HAP-1 (cell line): Measurements from ENCODE around the gene WNT3.

Experiments used
- DNase-seq, 2 experiments: peaks; one replicate each; pipeline ENCODE4 v3.0.0-alpha.2; 2016 to 2020; ENCODE audit warnings: low spot score in 2 of 2
- H3K27me3 ChIP-seq: fragments of 250-450 bp; sonication (Bioruptor Pico); 2 replicates; pipeline ENCODE4 v1.5.1; 2020; ENCODE audit warnings: low read depth, mild to moderate bottlenecking, moderate library complexity
- H3K36me3 ChIP-seq: fragments of 250-450 bp; sonication (Bioruptor Pico); replicated peaks from 2 replicates; pipeline ENCODE4 v1.5.1; 2020; ENCODE audit warnings: mild to moderate bottlenecking
- H3K4me1 ChIP-seq: fragments of 250-450 bp; sonication (Bioruptor Pico); 2 replicates; pipeline ENCODE4 v1.5.1; 2020; ENCODE audit warnings: mild to moderate bottlenecking
- H3K4me3 ChIP-seq: fragments of 250-450 bp; sonication (Bioruptor Pico); 2 replicates; pipeline ENCODE4 v1.5.1; 2020; ENCODE audit warnings: mild to moderate bottlenecking, moderate library complexity
- H3K9me3 ChIP-seq: fragments of 250-450 bp; sonication (Bioruptor Pico); 2 replicates; pipeline ENCODE4 v1.5.1; 2020; ENCODE audit warnings: mild to moderate bottlenecking, moderate library complexity
- in situ Hi-C: fragments of 300-500 bp; cut with MboI; formaldehyde crosslinking; loops from 3 replicates; pipeline ENCODE4 v1.14.3; 2020; ENCODE audit warnings: low sequenced_read_pairs, inconsistent platforms, mixed read lengths

Gene WNT3

GRCh38 chr17:46756081-46756735 is 62.3 kb downstream of the WNT3 start:
- Histone ChIP-seq H3K36me3 (no peaks in the 10 kb centered on the region; the same call in 1 of the 2 replicates), H3K27me3 (no peaks in the 10 kb centered on the region), H3K9me3 (no peaks in the 10 kb centered on the region), H3K4me1 (peaks cover 11% of the 10 kb centered on the region), H3K4me3 (no peak overlapping the region)
- no peak for DNase-seq
- in situ Hi-C loops, result no loop called here

GRCh38 chr17:46753776-46754175 is 64.7 kb downstream of the WNT3 start:
- in situ Hi-C loops, result no loop called here
- DNase-seq, result no peak
- H3K4me3 ChIP-seq, result no peak overlapping the region
- peaks cover 11% of the 10 kb centered on the region for H3K4me1 ChIP-seq
- H3K27me3 ChIP-seq, result no peaks in the 10 kb centered on the region
- H3K9me3 ChIP-seq, result no peaks in the 10 kb centered on the region
- H3K36me3 ChIP-seq, result no peaks in the 10 kb centered on the region; the same call in 1 of the 2 replicates

- DNase-seq, result no peak
- Histone ChIP-seq H3K36me3 (no peaks in the 10 kb centered on the region; the same call in 1 of the 2 replicates), H3K27me3 (no peaks in the 10 kb centered on the region), H3K9me3 (no peaks in the 10 kb centered on the region), H3K4me1 (peaks cover 11% of the 10 kb centered on the region), H3K4me3 (no peak overlapping the region)
- in situ Hi-C loops, result no loop called here
These were observed 67.1 kb downstream of the WNT3 start for GRCh38 chr17:46751425-46751824.

- Histone ChIP-seq H3K4me3 (no peak overlapping the region), H3K27me3 (no peaks in the 10 kb centered on the region), H3K4me1 (peaks cover 16% of the 10 kb centered on the region), H3K36me3 (no peaks in the 10 kb centered on the region), H3K9me3 (no peaks in the 10 kb centered on the region)
- in situ Hi-C loops, result no loop called here
- no peak for DNase-seq
These were observed 73.1 kb downstream of the WNT3 start for GRCh38 chr17:46745376-46745775.

GRCh38 chr17:46744441-46744840 is 74.1 kb downstream of the WNT3 start:
- no peaks in the 10 kb centered on the region for H3K9me3 ChIP-seq
- H3K36me3 ChIP-seq, result no peaks in the 10 kb centered on the region
- peaks cover 16% of the 10 kb centered on the region for H3K4me1 ChIP-seq
- no peaks in the 10 kb centered on the region for H3K27me3 ChIP-seq
- in situ Hi-C loops, result no loop called here
- DNase-seq, result peak; percentile 63 to 96
- H3K4me3 ChIP-seq, result no peak overlapping the region

GRCh38 chr17:46742565-46743270 is 75.8 kb downstream of the WNT3 start:
- Histone ChIP-seq H3K4me3 (no peak overlapping the region), H3K4me1 (peaks cover 16% of the 10 kb centered on the region), H3K9me3 (no peaks in the 10 kb centered on the region), H3K27me3 (no peaks in the 10 kb centered on the region), H3K36me3 (no peaks in the 10 kb centered on the region)
- in situ Hi-C loops, result no loop called here
- DNase-seq, result no peak

GRCh38 chr17:46741122-46741730 is 77.3 kb downstream of the WNT3 start:
- no peaks in the 10 kb centered on the region for H3K27me3 ChIP-seq
- no peaks in the 10 kb centered on the region for H3K36me3 ChIP-seq
- no peak overlapping the region for H3K4me3 ChIP-seq
- in situ Hi-C loops, result no loop called here
- peaks cover 16% of the 10 kb centered on the region for H3K4me1 ChIP-seq
- no peak for DNase-seq
- H3K9me3 ChIP-seq, result no peaks in the 10 kb centered on the region

- no peaks in the 10 kb centered on the region for H3K27me3 ChIP-seq
- in situ Hi-C loops, result no loop called here
- H3K4me3 ChIP-seq, result no peak overlapping the region
- no peaks in the 10 kb centered on the region for H3K36me3 ChIP-seq
- no peak for DNase-seq
- H3K4me1 ChIP-seq, result peaks cover 13% of the 10 kb centered on the region
- H3K9me3 ChIP-seq, result no peaks in the 10 kb centered on the region
These were observed 78.5 kb downstream of the WNT3 start for GRCh38 chr17:46739982-46740381.

- no peak overlapping the region for H3K4me3 ChIP-seq
- in situ Hi-C loops, result no loop called here
- peaks cover 3% of the 10 kb centered on the region for H3K4me1 ChIP-seq
- H3K36me3 ChIP-seq, result no peaks in the 10 kb centered on the region
- DNase-seq, result no peak
- H3K9me3 ChIP-seq, result no peaks in the 10 kb centered on the region
- no peaks in the 10 kb centered on the region for H3K27me3 ChIP-seq
These were observed 79.9 kb downstream of the WNT3 start for GRCh38 chr17:46738544-46738943.

- H3K9me3 ChIP-seq, result no peaks in the 10 kb centered on the region
- H3K4me1 ChIP-seq, result peaks cover 11% of the 10 kb centered on the region
- H3K36me3 ChIP-seq, result no peaks in the 10 kb centered on the region
- in situ Hi-C loops, result no loop called here
- no peak overlapping the region for H3K4me3 ChIP-seq
- H3K27me3 ChIP-seq, result no peaks in the 10 kb centered on the region
- no peak for DNase-seq
These were observed 81.2 kb downstream of the WNT3 start for GRCh38 chr17:46737326-46737725.

- DNase-seq, result no peak
- no peak overlapping the region for H3K4me3 ChIP-seq
- H3K4me1 ChIP-seq, result peaks cover 17% of the 10 kb centered on the region
- no peaks in the 10 kb centered on the region for H3K27me3 ChIP-seq
- no peaks in the 10 kb centered on the region for H3K9me3 ChIP-seq
- no peaks in the 10 kb centered on the region for H3K36me3 ChIP-seq
- in situ Hi-C loops, result no loop called here
These were observed 82.4 kb downstream of the WNT3 start for GRCh38 chr17:46736100-46736499.

- H3K4me3 ChIP-seq, result no peak overlapping the region
- no peak for DNase-seq
- in situ Hi-C loops, result loop anchor here (5.0 kb wide), 1 partner anchor 38 kb away; no protein-coding TSS in a partner anchor
These were observed 84.5 kb downstream of the WNT3 start for GRCh38 chr17:46733837-46734475.

GRCh38 chr17:46732754-46733398 is 85.6 kb downstream of the WNT3 start:
- H3K4me3 ChIP-seq, result no peak overlapping the region

More at GRCh38 chr17:46733837-46734475, 84.5 kb downstream of the WNT3 start:
- Histone ChIP-seq H3K27me3 (no peaks in the 10 kb centered on the region), H3K36me3 (no peaks in the 10 kb centered on the region), H3K4me1 (peaks cover 17% of the 10 kb centered on the region), H3K9me3 (no peaks in the 10 kb centered on the region)

More at GRCh38 chr17:46732754-46733398, 85.6 kb downstream of the WNT3 start:
- DNase-seq, result peak; percentile 50 to 69
- Histone ChIP-seq H3K27me3 (no peaks in the 10 kb centered on the region), H3K36me3 (no peaks in the 10 kb centered on the region), H3K4me1 (peaks cover 20% of the 10 kb centered on the region), H3K9me3 (no peaks in the 10 kb centered on the region)
- in situ Hi-C loops, result loop anchor here (5.0 kb wide), 1 partner anchor 39 kb away; no protein-coding TSS in a partner anchor
